NCI-H2081 (cell line): ENCODE measurements around the gene HOXD13.
A peak's percentile ranks its signal among the peaks of the same experiment; 100 is the strongest.

Experiments used
- DNase-seq, 2 experiments: peaks; one replicate each; lab custom pipeline; 2025; lab: John Stamatoyannopoulos, UW

The HOXD13 gene

DNA sequence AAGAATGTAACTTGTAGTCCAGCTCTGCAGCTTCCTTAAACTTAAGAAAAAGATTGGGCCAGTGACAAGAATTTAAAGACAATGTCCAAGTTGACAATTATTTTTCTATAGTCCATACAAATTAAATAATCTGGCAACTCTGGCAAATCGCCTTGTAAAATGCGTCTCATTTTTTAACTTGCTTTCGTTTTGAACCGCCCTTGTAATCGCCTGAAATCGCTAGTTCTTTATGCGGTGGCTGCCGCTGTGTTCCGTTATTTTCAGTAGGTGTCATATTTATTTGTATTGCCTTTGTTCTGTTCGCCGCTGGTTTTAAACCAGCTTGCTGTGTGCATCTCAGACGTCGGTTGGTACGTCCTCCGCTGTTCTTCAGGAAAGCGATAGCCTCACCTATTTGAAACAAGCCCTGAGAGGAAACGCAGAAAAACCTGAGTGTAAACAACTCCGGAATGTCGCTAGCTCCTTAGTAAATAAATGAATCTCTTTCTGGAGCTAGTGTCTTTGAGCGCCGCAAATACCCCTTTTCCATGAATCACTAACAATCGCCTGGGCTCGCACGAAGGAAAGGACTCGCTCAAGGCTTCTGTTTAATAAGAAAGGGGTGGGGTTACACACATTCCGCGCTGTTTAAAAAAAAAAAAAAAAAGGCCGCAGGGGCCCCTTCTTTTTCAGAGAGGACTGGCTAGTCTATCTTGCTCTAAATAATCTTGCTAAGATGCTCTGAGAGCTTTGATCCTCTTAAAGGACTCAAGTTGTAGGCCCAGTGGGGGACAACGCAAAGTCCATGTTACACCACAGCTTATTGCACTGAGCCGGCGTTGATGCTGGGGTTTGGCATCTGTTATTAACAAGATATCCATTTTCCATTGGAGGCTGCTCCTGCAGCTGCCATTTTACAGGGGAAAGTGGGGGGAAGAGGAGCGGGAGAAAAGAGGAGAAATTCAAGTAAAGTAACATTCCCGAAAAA is 40.0 kb downstream of the HOXD13 start:
- no peak for DNase-seq

DNA sequence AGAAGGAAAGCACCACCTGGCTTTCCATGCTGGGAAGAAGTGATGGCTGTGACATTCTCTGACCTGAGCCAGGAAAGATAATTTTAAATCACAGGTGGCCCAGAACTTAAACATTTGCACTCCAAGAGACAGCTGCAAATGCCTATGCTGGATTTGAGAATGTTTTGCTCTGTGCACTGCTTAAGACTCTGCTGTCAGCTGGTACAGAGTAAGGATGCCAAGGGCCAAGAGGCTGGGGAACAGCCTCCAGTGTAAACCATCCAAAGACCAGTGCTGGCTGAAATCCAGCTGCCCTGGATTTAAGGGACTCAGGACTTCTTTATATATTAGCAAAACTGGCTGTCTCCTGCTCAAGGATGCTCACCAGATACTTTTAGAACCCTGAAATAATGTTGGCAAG is 40.9 kb downstream of the HOXD13 start:
- DNase-seq, result no peak

DNA sequence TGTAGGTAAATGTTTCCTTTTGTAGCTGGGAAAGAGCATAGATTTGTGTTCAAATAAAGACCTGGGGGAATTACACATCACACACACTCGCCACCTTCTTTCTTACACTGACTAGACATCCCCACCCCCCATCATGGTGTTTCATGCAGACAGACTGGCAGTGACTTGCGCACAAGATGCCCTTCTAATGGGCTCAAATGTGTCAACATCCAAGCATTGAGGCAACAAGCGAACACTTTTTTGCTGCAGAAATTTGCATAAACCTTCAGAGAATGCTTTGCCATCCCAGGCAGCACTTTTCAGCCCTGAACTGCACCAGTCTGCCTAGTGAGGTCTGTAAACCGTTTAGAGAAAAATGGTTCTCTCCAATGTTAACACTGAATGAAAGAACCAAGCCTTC is 41.5 kb downstream of the HOXD13 start:
- no peak for DNase-seq

DNA sequence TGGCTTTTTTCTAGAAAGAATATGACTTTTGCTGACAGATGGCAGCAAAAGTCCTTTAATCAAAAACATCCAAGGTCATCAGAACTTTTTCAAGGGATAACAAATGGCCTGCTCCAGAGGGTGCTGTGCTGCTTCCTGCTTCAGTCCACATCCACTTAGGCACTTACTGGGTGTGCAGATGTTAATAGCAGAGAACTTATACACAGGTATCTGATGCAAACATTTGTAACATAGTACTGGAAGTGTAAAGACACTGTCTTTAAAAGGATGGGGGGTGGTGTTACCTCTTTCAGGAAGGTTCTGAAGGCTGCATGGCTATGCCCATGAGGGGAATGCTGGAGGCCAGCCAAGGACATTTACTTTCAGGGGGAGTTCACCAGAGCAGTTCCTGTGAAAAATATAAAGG is 42.5 kb downstream of the HOXD13 start:
- peak in 1 of 2 experiments; percentile 42 for DNase-seq

DNA sequence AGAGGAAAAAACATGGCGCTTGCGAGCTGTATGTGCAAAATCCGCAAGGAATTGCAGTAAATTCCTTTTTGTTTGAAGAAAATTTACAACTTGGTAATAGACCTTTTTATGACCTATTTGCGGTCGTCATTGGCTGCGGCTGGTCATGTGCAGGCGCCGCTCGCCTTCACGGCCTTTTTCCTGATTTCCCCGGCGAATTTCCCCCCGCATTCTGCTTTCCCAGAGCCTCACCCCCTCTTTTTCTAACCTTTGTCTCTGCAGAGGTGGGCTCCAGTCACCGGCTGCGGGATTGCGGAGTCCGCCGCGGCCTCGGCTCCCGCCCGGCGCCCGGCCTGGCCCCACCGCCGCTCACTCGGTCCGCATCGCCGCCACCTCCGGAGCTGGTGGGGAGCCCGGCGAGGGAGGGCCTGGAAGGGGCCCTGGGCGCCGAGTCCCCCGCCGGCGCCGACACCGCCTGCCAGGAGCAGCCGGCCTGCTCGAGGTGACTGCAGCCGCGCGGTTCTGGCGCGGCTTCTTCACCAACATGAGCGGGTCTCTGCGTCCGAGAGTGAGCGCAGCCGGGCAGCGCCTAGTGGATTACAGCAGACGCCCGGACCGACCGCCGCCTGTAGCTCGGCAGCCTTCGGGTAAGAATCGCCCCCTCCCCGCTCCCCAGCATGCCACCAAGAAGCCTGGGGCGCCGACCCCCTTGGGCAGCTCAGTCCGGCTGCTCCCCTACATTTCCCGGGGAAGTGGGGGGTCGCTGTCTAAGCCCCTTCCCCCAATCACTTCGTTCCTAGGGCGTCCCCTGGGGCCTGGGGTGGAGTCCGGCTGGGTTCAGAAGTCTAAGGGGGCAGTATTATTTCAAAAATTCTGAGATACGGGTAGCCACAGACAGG is 44.1 kb downstream of the HOXD13 start:
- DNase-seq, result no peak

DNA sequence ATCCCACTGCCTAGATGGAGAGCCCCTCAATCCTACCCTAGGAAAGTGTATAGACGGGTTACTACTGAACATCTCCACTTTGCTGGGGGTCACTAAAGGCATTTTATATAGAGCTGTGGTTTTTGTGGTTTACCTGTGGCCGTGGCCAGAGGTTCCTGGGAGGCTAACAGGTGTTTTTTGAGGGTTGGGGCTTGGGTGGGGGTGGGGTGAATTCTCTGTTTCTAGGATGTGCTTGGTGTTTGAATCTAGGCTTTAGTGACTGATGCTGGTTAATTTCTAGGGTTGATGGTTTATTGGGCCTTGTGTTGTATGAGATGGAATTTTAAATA is 44.7 kb downstream of the HOXD13 start:
- DNase-seq, result no peak

- no peak for DNase-seq
Observed at GRCh38 chr2:176137906-176138305, 45.4 kb downstream of the HOXD13 start.

DNA sequence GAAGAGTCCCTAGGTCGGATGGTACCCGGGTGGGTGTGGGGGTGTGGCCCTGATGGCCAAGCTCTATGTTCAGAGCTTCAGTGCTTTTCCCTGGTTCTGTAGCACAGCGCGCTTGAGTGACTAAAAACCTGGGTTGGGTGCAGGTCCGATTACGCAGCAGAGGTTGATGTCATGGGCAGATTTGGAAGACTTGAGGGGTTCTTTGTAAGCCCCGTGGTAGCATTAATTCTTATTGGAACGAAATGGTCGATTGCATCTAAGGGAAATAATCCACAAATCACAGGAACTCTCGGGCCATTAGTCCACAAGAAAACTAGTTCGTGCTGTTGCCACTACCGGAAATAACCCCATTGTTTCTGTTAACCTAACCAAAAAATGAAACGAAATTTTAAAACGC is 46.0 kb downstream of the HOXD13 start:
- DNase-seq, result no peak

GRCh38 chr2:176138923-176139660 is 46.6 kb downstream of the HOXD13 start:
- DNase-seq, result no peak

DNA sequence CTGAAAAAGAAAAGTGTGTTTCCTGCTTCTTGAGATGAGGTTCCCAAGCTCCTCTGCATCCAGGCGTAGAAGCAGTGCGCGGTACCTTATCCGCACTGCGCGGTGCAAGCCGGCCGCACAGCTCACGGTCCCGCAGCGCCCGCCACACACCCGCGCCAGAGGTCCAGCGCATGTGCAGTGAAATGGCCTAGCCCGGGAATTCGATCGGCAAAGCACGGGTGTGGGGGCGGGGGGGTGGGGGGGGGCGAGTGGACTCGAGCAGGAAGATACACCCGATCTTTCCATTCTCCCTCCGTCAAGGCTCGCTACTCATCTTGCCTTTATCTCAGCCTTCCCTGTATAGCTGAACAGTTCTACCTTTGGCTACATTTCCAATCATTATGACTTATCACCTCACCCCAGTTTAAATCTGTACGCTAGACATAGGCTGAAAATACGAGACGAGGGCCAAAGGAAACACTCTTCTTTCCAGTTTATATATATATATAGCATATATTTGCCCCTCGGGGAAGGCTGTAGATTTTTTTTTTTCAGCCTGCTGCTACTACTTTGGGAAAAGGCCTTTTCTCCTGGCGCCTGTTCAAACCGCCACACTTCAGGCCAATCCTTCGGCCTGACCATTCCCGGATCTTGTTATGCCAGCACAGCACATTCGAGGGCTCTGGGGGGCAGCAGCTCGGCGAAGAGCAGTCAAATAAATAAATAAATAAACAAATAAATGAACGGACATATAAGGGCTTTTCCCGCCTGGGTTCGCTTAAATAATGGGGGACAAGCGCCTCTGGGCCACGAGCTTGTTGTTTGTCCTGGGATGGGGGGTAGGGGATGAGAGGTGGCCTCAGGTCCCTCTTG is 47.4 kb downstream of the HOXD13 start:
- no peak for DNase-seq

DNA sequence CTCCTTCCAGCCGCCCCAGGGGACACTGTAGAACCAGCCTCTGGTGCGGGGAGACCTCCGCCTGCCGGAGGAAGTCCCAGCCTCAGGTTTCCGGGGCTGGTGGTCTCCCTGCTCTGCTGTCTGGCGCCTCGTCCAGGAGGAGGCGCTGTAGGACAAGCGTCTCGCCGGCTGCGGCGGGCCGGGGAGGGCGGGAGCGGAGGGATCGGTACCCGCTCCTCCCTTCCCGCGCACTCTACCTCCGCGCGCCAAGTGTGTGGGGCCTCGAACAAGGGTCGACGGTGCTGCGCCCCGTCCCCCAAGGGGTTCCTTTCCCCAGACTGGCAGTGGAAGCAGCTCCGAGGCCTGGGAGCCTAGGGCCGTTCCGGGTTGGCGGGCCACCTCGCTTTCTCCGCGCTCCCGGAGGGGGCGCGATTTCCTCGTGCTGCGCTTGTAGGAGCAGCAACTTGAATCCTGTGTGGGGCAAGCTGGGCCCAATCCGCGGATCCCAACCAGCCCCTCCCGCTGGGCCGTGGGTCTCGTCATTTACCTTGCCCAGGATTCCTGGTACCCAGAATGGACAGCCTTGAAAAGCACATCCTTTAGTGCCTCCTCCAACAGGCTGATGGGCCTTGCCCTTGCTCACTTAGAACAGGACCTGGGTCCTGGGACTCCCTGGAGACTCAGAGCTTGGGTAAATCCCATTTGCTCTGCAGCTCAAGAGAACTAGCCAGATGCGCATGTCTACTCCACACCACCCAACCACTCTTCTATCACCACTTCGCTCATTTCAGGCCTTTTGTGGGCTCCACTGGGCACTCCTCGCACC is 48.2 kb downstream of the HOXD13 start:
- DNase-seq, result peak; percentile 43 to 64

DNA sequence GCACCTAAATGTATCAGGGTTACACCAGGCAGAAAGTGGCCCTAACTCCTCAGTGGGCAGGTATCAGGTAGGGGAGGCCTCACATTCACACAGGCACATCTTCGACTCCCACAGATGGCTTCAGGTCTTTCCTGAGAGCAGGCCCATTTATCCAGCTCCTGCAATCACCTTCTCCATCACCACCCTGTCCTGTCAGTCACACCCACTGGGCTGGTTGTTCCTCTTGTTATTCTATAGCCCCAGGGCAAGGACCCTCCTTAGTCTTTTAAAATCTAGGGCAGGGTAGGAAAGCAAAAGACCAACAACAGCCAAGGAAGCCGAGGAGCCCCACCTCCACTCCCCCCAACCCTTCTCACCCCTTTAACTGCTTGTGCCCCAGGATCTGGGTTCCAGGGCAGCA is 49.8 kb downstream of the HOXD13 start:
- no peak for DNase-seq
